PC-3 (cell line): ENCODE data around the gene SCGB1C2.

ENCODE experiments used
- EZH2 ChIP-seq: fragments of 300-600 bp; sonication (generic); IDR thresholded peaks from one replicate; pipeline ENCODE4 v1.6.1; 2017; ENCODE audit warnings: antibody characterized with exemption, mild to moderate bottlenecking, low read length; ENCODE audit not compliant: unreplicated experiment
- TF ChIP-seq, protein P1 (sequence below): fragments of 300-600 bp; sonication (generic); conservative IDR thresholded peaks from 2 replicates; pipeline ENCODE4 v1.5.1; 2017; ENCODE audit warnings: antibody characterized with exemption, low read depth, mild to moderate bottlenecking, low read length

DNA sequence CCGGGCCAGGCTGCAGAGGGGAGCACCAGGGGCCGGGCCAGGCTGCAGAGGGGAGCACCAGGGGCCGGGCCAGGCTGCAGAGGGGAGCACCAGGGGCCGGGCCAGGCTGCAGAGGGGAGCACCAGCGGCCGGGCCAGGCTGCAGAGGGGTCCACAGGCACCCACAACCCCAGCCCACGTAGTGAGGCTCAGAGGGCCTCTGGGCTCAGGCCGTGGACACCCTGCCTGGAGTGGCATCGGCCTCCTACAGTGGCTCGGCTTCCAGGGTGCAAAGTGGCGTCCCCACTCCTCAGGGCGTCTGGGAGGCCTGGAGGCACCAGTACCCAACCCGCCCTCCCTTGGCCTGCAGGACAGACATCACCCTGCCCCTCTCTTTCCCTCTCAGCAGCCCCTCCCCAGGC is 34.5 kb downstream of the SCGB1C2 start:
- TF ChIP-seq, protein P1, sequence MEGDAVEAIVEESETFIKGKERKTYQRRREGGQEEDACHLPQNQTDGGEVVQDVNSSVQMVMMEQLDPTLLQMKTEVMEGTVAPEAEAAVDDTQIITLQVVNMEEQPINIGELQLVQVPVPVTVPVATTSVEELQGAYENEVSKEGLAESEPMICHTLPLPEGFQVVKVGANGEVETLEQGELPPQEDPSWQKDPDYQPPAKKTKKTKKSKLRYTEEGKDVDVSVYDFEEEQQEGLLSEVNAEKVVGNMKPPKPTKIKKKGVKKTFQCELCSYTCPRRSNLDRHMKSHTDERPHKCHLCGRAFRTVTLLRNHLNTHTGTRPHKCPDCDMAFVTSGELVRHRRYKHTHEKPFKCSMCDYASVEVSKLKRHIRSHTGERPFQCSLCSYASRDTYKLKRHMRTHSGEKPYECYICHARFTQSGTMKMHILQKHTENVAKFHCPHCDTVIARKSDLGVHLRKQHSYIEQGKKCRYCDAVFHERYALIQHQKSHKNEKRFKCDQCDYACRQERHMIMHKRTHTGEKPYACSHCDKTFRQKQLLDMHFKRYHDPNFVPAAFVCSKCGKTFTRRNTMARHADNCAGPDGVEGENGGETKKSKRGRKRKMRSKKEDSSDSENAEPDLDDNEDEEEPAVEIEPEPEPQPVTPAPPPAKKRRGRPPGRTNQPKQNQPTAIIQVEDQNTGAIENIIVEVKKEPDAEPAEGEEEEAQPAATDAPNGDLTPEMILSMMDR = no peak
- no peak for TF ChIP-seq EZH2
